CD8-positive, alpha-beta memory T cell (primary cell): Measurements from ENCODE around the gene LRP8. TPM values are rescaled to one million over a fixed set of nuclear protein-coding genes. Genes with fewer than 3 reads are reported as not detected.

ENCODE experiments used
- CTCF ChIA-PET: fragments of 350-600 bp; sonication (Branson Sonifier 250); formaldehyde crosslinking; loops from one replicate; lab custom pipeline; 2021; ENCODE audit warnings: antibody characterized with exemption; lab: Charles Lee
- POLR2A ChIA-PET: fragments of 350-600 bp; sonication (Branson Sonifier 250); formaldehyde crosslinking; loops from one replicate; lab custom pipeline; 2021; ENCODE audit warnings: antibody characterized with exemption; lab: Charles Lee
- DNase-seq, 5 donors: peaks; one replicate each; pipeline versions ENCODE4 v3.0.0 to v3.0.0-alpha.2; 2020 to 2022; ENCODE audit warnings: mixed read lengths in 1 of 5
- H3K27ac ChIP-seq: one replicate; pipeline ENCODE4 v1.7.0; 2013; ENCODE audit warnings: low read depth, mild to moderate bottlenecking, low read length, moderate library complexity
- H3K27me3 ChIP-seq: 2 replicates; pipeline ENCODE4 v1.7.0; 2013; ENCODE audit warnings: low read length, mild to moderate bottlenecking; ENCODE audit not compliant: insufficient read depth, poor library complexity, severe bottlenecking
- H3K36me3 ChIP-seq: 2 replicates; pipeline ENCODE4 v1.7.0; 2013; ENCODE audit warnings: mild to moderate bottlenecking, low read length, moderate library complexity; ENCODE audit not compliant: insufficient read depth
- H3K4me1 ChIP-seq: 2 replicates; pipeline ENCODE4 v1.7.0; 2013; ENCODE audit warnings: mild to moderate bottlenecking, low read length, moderate library complexity; ENCODE audit not compliant: insufficient read depth
- H3K4me3 ChIP-seq: 2 replicates; pipeline ENCODE4 v1.7.0; 2013; ENCODE audit warnings: mild to moderate bottlenecking, low read length
- H3K9me3 ChIP-seq: 2 replicates; pipeline ENCODE4 v1.7.0; 2013; ENCODE audit warnings: mild to moderate bottlenecking, low read length
- H3K27ac Mint-ChIP-seq, 8 donors: one replicate each; pipeline ENCODE4 v1.8.0; 2020 to 2021; ENCODE audit warnings: mixed read lengths in 8 of 8, mild to moderate bottlenecking in 6 of 8, inconsistent platforms in 3 of 8, moderate library complexity in 3 of 8
- H3K27me3 Mint-ChIP-seq, 2 donors: one replicate each; pipeline ENCODE4 v1.8.0; 2020 to 2021; ENCODE audit warnings: mixed read lengths in 2 of 2, mild to moderate bottlenecking in 1 of 2, moderate library complexity in 1 of 2
- H3K36me3 Mint-ChIP-seq, 3 donors: one replicate each; pipeline ENCODE4 v1.8.0; 2020 to 2021; ENCODE audit warnings: mixed read lengths in 3 of 3, inconsistent platforms in 1 of 3, mild to moderate bottlenecking in 1 of 3
- H3K4me1 Mint-ChIP-seq, 3 donors: one replicate each; pipeline ENCODE4 v1.8.0; 2020 to 2021; ENCODE audit warnings: mixed read lengths in 3 of 3, inconsistent platforms in 1 of 3, mild to moderate bottlenecking in 1 of 3
- H3K4me3 Mint-ChIP-seq, 7 donors: one replicate each; pipeline ENCODE4 v1.8.0; 2020 to 2021; ENCODE audit warnings: mixed read lengths in 7 of 7, mild to moderate bottlenecking in 6 of 7, moderate library complexity in 4 of 7, inconsistent platforms in 2 of 7
- H3K9me3 Mint-ChIP-seq, 5 donors: one replicate each; pipeline ENCODE4 v1.8.0; 2020 to 2022; ENCODE audit warnings: mixed read lengths in 5 of 5, mild to moderate bottlenecking in 3 of 5, moderate library complexity in 2 of 5, inconsistent platforms in 1 of 5
- polyA plus RNA-seq: library from polyadenylated mRNA; unstranded; fragments of 300-500 nt; fragmentation: Illumina TruSeq; gene quantifications from one replicate; pipeline ENCODE4 v1.2.3, GENCODE V29; 2021
- total RNA-seq, 2 experiments: library from RNA; stranded (reverse); gene quantifications; one replicate each; pipeline ENCODE4 v1.2.3, GENCODE V29; 2021

Gene LRP8
- total and polyA plus RNA-seq, 3 experiments from 2014 or later = 2.7 to 49.7 (median 48.7) TPM

DNA sequence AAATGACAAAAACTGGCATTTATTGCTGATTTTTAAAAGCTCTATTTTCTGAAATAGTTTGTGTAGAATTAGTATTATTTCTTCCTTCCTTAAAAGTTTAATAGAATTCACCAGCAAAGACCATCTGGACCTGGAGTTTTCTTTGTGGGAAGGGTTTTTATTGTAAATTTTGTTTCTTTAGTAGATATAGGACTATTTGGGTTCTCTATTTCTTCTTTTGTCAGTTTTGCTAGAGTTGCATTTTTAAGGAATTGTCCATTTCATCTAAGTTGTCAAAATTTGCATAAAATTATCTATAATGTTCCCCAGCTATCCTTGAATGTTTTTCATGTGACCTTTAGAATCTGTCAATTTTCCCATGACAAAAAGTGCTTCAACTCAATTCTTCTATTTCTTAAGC lies 28.8 kb upstream of the LRP8 start:
- Histone ChIP-seq H3K27ac (no peak overlapping the region), H3K4me3 (no peak overlapping the region), H3K9me3 (no peaks in the 10 kb centered on the region), H3K27me3 (no peaks in the 10 kb centered on the region), H3K36me3 (no peaks in the 10 kb centered on the region), H3K4me1 (no peaks in the 10 kb centered on the region)
- no peak overlapping the region for H3K4me3 Mint-ChIP-seq
- peaks cover 15 to 26% (median 16%) of the 10 kb centered on the region in 5 donors for H3K9me3 Mint-ChIP-seq
- peaks cover 0 to 14% (median 0%) of the 10 kb centered on the region in 3 donors for H3K36me3 Mint-ChIP-seq
- ChIA-PET POLR2A (no interaction called here), CTCF (no interaction called here)
- no peak overlapping the region for H3K27ac Mint-ChIP-seq
- no peaks in the 10 kb centered on the region for H3K4me1 Mint-ChIP-seq
- peaks cover 7 to 12% of the 10 kb centered on the region in 2 donors for H3K27me3 Mint-ChIP-seq
- DNase-seq = no peak

DNA sequence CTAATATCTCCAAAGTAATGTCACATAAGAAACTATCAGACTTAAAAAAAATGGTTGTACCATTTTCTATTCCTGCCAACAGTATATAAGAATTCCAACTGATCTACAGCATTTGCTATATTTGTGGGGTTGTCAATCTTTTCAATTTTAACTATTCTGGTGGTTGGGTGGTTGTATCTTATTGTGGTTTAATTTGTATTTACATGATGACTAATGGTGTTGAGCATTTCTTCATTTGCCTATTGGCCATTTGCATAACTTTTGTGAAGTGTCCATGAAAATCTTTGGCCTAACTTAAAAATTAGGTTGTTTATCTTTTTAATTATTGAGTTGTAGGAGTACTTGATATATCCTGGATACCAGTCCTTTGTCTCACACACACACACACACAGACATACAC lies 26.2 kb upstream of the LRP8 start:
- H3K27me3 ChIP-seq = no peaks in the 10 kb centered on the region
- Mint-ChIP-seq H3K36me3 (peaks cover 0 to 14% (median 0%) of the 10 kb centered on the region in 3 donors), H3K4me1 (no peaks in the 10 kb centered on the region), H3K27me3 (peaks cover 5 to 9% of the 10 kb centered on the region in 2 donors), H3K27ac (no peak overlapping the region), H3K9me3 (peaks cover 14 to 25% (median 16%) of the 10 kb centered on the region in 5 donors), H3K4me3 (no peak overlapping the region)
- CTCF ChIA-PET = no interaction called here
- H3K36me3 ChIP-seq = no peaks in the 10 kb centered on the region
- no peaks in the 10 kb centered on the region for H3K4me1 ChIP-seq
- no peaks in the 10 kb centered on the region for H3K9me3 ChIP-seq
- no peak overlapping the region for H3K27ac ChIP-seq
- POLR2A ChIA-PET = no interaction called here
- H3K4me3 ChIP-seq = no peak overlapping the region
- DNase-seq = no peak

DNA sequence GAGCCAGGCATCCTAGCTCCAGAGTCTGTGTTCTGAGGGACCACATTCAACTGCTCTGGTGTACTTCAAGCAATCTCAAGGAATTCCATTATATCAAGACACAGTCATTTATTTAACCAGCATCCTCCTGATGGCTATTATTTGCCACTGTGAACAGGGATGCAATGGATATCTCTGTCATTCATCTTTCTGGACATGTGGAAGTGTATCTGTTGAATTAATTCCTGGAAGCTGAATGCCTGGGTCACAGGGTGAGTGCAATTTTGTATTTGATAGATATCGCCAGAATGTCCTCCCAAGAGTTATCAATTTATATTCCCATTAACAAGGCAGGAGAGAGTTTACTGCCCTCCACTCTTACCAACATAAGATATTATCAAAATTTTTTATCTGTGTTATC lies 24.7 kb upstream of the LRP8 start:
- CTCF ChIA-PET = no interaction called here
- H3K9me3 Mint-ChIP-seq = peaks cover 6 to 14% (median 9%) of the 10 kb centered on the region in 5 donors

DNA sequence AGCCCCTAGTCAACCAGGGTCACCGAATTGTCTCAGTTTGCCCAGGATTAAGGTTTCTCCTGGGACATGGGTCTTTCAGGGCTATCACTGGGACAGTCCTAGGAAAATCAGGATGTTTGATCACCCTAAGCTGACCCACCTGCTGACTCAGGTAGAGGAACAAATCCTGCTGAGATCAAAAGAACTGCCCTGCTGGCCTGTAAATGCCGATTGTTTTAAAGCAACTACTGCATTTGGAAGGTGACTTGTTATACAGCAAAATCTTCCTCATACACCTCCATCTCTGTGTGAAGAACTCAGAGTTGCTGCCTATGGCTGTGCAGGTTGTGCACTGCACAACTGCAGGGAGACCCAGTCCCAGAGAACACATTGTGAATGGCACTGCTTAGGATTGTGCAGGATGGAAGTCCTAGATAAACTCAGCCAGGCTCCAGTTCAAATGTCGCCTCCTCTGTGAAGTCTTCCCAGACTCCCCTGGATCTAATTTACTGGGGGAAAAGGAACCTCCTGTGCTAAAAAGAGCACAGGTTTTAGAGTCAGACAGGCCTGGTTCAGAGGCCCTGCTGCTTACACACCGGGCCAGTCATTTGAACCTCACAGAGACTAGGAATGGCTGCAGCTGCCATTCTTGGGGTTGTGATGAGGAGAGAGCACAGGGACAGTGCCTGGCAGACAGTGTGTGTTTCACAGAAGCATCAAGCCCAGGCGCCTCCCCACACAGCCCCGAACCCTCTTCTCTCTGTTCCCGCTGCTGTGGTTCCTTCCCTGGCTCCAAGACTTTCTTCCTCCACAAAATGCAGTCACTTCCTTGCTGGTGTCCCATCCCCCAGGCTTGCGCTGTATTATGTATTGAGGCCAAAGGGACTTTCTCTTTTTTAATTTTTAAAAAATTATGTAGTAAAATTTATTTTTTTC lies 23.2 kb upstream of the LRP8 start:
- H3K9me3 Mint-ChIP-seq = peaks cover 0 to 5% (median 2%) of the 10 kb centered on the region in 5 donors
- ChIA-PET CTCF (no interaction called here), POLR2A (no interaction called here)
- no peaks in the 10 kb centered on the region for H3K36me3 Mint-ChIP-seq
- H3K36me3 ChIP-seq = no peaks in the 10 kb centered on the region
- H3K27ac ChIP-seq = no peak overlapping the region
- no peaks in the 10 kb centered on the region for H3K4me1 ChIP-seq
- H3K9me3 ChIP-seq = no peaks in the 10 kb centered on the region
- H3K27ac Mint-ChIP-seq = no peak overlapping the region
- no peak overlapping the region for H3K4me3 ChIP-seq
- no peak overlapping the region for H3K4me3 Mint-ChIP-seq
- H3K27me3 Mint-ChIP-seq = peaks cover 0 to 6% of the 10 kb centered on the region in 2 donors
- DNase-seq = no peak
- no peaks in the 10 kb centered on the region for H3K27me3 ChIP-seq
- H3K4me1 Mint-ChIP-seq = no peaks in the 10 kb centered on the region

More for the DNA sequence above, 24.7 kb upstream of the LRP8 start:
- POLR2A ChIA-PET = no interaction called here
- no peak overlapping the region for H3K27ac Mint-ChIP-seq
- no peaks in the 10 kb centered on the region for H3K9me3 ChIP-seq
- DNase-seq = no peak
- peaks cover 0 to 9% of the 10 kb centered on the region in 2 donors for H3K27me3 Mint-ChIP-seq
- peaks cover 0 to 6% (median 0%) of the 10 kb centered on the region in 3 donors for H3K36me3 Mint-ChIP-seq
- H3K27ac ChIP-seq = no peak overlapping the region
- H3K4me1 Mint-ChIP-seq = no peaks in the 10 kb centered on the region
- no peaks in the 10 kb centered on the region for H3K4me1 ChIP-seq
- H3K4me3 ChIP-seq = no peak overlapping the region
- H3K36me3 ChIP-seq = no peaks in the 10 kb centered on the region
- H3K27me3 ChIP-seq = no peaks in the 10 kb centered on the region
- H3K4me3 Mint-ChIP-seq = no peak overlapping the region

DNA sequence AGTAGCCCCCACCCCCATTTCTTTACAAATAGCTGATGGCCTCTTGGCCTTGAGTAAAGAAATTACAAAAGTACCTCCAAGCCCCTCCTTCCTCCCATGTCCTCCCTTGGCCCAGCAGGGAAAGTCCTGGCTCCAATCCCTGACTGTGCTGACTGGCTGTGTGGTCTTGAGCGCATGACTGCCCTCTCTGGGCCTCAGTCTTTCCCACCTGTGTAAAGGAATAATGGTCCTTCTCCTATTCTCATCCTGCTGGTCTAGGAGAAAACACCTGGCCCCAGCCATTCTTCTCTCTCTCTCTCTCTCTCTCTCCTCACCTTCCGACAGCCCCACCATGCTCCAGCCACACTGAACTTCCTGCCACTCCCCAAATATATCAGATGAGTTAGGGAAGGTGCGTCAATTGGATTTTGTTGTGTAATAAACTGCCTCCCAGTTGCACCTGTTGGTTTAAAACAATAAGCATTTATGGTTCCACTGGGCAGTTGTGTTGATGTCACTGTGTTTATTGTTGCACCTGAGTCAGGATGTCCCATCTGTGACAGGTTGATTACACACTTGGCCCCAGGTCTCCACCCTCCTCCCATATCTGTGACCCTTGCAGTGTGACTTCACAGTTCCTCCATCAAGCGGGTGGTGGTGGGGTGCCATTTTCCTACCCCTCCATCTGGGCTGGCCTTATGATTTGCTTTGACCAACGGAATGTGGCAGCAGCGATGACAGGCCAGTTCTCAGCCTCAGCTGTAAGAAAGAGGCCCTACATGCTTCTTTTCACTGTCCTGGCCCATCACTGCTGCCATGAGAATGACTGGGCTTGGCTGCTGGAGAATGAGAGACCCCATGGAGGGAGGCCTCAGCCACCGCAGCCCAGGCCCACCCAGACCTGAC lies 22.3 kb upstream of the LRP8 start:
- H3K4me1 Mint-ChIP-seq = no peaks in the 10 kb centered on the region
- DNase-seq = no peak
- H3K27ac Mint-ChIP-seq = peak overlapping the region in 1 of 8 donors; percentile 75
- H3K36me3 Mint-ChIP-seq = no peaks in the 10 kb centered on the region
- H3K27me3 ChIP-seq = no peaks in the 10 kb centered on the region
- peaks cover 0 to 6% of the 10 kb centered on the region in 2 donors for H3K27me3 Mint-ChIP-seq
- no peak overlapping the region for H3K4me3 ChIP-seq
- no peaks in the 10 kb centered on the region for H3K4me1 ChIP-seq
- no peaks in the 10 kb centered on the region for H3K36me3 ChIP-seq
- no peaks in the 10 kb centered on the region for H3K9me3 ChIP-seq
- peaks cover 0 to 1% (median 0%) of the 10 kb centered on the region in 5 donors for H3K9me3 Mint-ChIP-seq
- no peak overlapping the region for H3K4me3 Mint-ChIP-seq
- ChIA-PET CTCF (interaction anchor here (0.8 kb wide), 1 partner anchor 9 kb away, joined by 3 read pairs; no protein-coding TSS in a partner anchor), POLR2A (no interaction called here)
- no peak overlapping the region for H3K27ac ChIP-seq

DNA sequence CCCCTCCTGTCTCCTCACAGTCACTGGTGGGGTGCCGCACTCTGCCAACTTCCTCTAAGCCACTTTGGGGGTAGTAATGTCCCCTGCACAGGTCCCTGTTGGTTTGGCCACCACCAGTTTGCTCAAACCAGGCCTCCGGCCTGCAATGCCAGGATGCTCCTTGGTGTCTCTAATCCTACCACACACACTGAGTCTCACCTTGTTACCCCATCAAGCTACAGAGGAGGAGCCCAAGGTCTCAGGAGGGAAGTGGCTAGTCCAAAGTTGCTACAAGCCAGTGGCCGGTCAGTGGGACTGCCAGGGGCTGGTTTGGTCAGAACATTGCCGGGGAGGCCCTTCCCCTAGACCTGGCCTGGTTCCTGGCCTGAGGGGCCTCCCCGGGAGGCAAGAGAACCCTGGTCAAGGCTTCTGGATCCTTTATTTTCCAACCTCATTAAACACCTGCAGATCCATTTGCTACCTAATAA lies 21.5 kb upstream of the LRP8 start:
- Histone ChIP-seq H3K4me3 (no peak overlapping the region), H3K27ac (no peak overlapping the region), H3K27me3 (no peaks in the 10 kb centered on the region), H3K4me1 (no peaks in the 10 kb centered on the region), H3K9me3 (no peaks in the 10 kb centered on the region), H3K36me3 (no peaks in the 10 kb centered on the region)
- no peaks in the 10 kb centered on the region for H3K9me3 Mint-ChIP-seq
- no peak for DNase-seq
- no peaks in the 10 kb centered on the region for H3K36me3 Mint-ChIP-seq
- no peaks in the 10 kb centered on the region for H3K4me1 Mint-ChIP-seq
- peaks cover 0 to 6% of the 10 kb centered on the region in 2 donors for H3K27me3 Mint-ChIP-seq
- ChIA-PET CTCF (interaction anchor here (0.8 kb wide), 1 partner anchor 9 kb away, joined by 3 read pairs; no protein-coding TSS in a partner anchor), POLR2A (no interaction called here)
- H3K27ac Mint-ChIP-seq = no peak overlapping the region
- no peak overlapping the region for H3K4me3 Mint-ChIP-seq

DNA sequence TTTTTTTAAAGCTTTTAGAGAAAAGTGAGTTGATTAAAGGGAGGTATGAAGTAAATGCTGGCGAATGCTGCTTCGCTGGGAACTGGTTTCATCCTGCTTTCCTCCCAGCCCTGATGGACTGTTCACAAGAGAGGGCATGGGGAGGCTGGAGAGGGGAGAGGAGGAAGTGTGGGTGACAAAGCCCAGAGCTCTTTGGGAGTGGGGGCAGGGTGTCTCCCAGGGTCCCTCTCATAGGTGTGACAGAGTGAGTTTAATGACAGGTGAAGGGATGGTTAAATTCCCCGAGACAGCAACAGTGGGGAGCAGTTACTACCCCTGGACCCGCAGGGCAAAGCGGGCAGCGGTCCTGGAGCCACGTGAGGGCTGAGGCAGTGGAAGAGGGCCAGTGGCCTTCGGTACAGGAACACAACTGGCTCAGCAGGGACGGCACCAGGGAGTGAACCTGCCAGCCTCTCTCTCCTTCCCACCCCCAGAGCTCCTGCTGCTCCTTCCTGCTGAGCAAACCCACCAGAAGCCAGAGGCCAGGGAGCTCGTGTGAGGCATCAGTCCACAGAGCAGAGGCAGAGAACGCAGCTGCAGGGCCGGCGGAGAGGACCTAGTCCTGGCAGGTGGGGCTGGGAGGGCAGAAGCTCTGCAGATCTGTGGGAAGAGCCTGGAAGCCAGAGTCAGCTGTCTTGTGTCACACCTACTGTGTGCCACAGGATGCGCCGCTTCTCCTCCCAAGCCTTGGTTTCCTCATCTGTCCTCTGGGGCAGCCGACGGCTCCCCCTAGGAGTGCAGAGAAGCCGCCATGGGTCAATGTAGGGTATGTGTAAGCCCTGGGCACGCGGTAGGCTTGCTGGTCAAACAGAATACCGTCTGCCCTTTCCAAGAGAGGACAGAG lies 20.9 kb upstream of the LRP8 start:
- CTCF ChIA-PET = no interaction called here

More for the DNA sequence above, 20.9 kb upstream of the LRP8 start:
- Histone ChIP-seq H3K4me3 (no peak overlapping the region), H3K27ac (no peak overlapping the region), H3K27me3 (no peaks in the 10 kb centered on the region), H3K4me1 (no peaks in the 10 kb centered on the region), H3K36me3 (no peaks in the 10 kb centered on the region), H3K9me3 (no peaks in the 10 kb centered on the region)
- Mint-ChIP-seq H3K4me1 (no peaks in the 10 kb centered on the region), H3K36me3 (no peaks in the 10 kb centered on the region), H3K27ac (peak overlapping the region in 1 of 8 donors; percentile 17), H3K9me3 (no peaks in the 10 kb centered on the region), H3K27me3 (peaks cover 0 to 2% of the 10 kb centered on the region in 2 donors), H3K4me3 (no peak overlapping the region)
- no peak for DNase-seq
- POLR2A ChIA-PET = no interaction called here
